GM18517 (cell line): ENCODE results near the gene ANO6.
"Not testable (repeated sequence)": the region's sequence is repeated elsewhere in the genome, so short reads cannot be mapped to it uniquely, and the experiment has no call there.

ENCODE experiments used
- ATAC-seq: cut with Tn5 transposase; IDR thresholded peaks from one replicate; pipeline ENCODE4 v1.9.1; 2021; ENCODE audit warnings: mild to moderate bottlenecking, moderate library complexity; ENCODE audit not compliant: unreplicated experiment

The ANO6 gene

GRCh38 chr12:45397499-45397898 is 181.6 kb downstream of the ANO6 start:
- ATAC-seq: not testable (repeated sequence)

GRCh38 chr12:45398552-45398951 is 182.7 kb downstream of the ANO6 start:
- no peak for ATAC-seq

GRCh38 chr12:45400991-45401390 is 185.1 kb downstream of the ANO6 start:
- ATAC-seq: no peak

GRCh38 chr12:45402288-45402687 is 186.4 kb downstream of the ANO6 start:
- ATAC-seq: no peak

GRCh38 chr12:45406988-45407850 is 191.3 kb downstream of the ANO6 start:
- no peak for ATAC-seq

- no peak for ATAC-seq
These were observed 192.3 kb downstream of the ANO6 start for GRCh38 chr12:45407981-45408728.

GRCh38 chr12:45408729-45409114 is 192.8 kb downstream of the ANO6 start:
- ATAC-seq: no peak

- no peak for ATAC-seq
These were observed 194.1 kb downstream of the ANO6 start for GRCh38 chr12:45409966-45410365.

GRCh38 chr12:45411626-45412025 is 195.7 kb downstream of the ANO6 start:
- no peak for ATAC-seq

- peak; percentile 97 for ATAC-seq
These were observed 199.5 kb downstream of the ANO6 start for GRCh38 chr12:45415393-45415817.

GRCh38 chr12:45416126-45416525 is 200.2 kb downstream of the ANO6 start:
- no peak for ATAC-seq

- no peak for ATAC-seq
These were observed 202.6 kb downstream of the ANO6 start for GRCh38 chr12:45418520-45418919.

GRCh38 chr12:45419317-45419814 is 203.5 kb downstream of the ANO6 start:
- ATAC-seq: no peak

GRCh38 chr12:45421736-45422135 is 205.8 kb downstream of the ANO6 start:
- no peak for ATAC-seq

GRCh38 chr12:45423931-45424330 is 208.0 kb downstream of the ANO6 start:
- ATAC-seq: no peak

- no peak for ATAC-seq
These were observed 209.5 kb downstream of the ANO6 start for GRCh38 chr12:45425426-45425825.

- no peak for ATAC-seq
These were observed 210.4 kb downstream of the ANO6 start for GRCh38 chr12:45426294-45426693.

GRCh38 chr12:45427042-45427441 is 211.1 kb downstream of the ANO6 start:
- no peak for ATAC-seq

GRCh38 chr12:45429831-45430230 is 213.9 kb downstream of the ANO6 start:
- ATAC-seq: no peak

GRCh38 chr12:45431126-45431525 is 215.2 kb downstream of the ANO6 start:
- no peak for ATAC-seq

GRCh38 chr12:45432710-45433109 is 216.8 kb downstream of the ANO6 start:
- ATAC-seq: no peak

- ATAC-seq: no peak
These were observed 217.6 kb downstream of the ANO6 start for GRCh38 chr12:45433441-45433868.
